RPMI7951 (cell line): ENCODE measurements around the gene SMG6. TPM values are rescaled to one million over a fixed set of nuclear protein-coding genes. Genes with fewer than 3 reads are reported as not detected.
A peak's percentile ranks its signal among the peaks of the same experiment; 100 is the strongest.
"Not testable (repeated sequence)": the region's sequence is repeated elsewhere in the genome, so short reads cannot be mapped to it uniquely, and the experiment has no call there.

Experiments used
- DNase-seq: peaks from one replicate; pipeline ENCODE4 v3.0.0-alpha.2; 2012; ENCODE audit warnings: low read depth
- total RNA-seq: library from RNA; depleted of rRNA; stranded (reverse); fragments of >200 nt; shearing (Covaris generic); gene quantifications from 2 replicates; pipeline ENCODE4 v1.2.3, GENCODE V29; 2014

SMG6 gene
- total RNA-seq, 1 experiment from 2014 or later = 26.1 TPM

DNA sequence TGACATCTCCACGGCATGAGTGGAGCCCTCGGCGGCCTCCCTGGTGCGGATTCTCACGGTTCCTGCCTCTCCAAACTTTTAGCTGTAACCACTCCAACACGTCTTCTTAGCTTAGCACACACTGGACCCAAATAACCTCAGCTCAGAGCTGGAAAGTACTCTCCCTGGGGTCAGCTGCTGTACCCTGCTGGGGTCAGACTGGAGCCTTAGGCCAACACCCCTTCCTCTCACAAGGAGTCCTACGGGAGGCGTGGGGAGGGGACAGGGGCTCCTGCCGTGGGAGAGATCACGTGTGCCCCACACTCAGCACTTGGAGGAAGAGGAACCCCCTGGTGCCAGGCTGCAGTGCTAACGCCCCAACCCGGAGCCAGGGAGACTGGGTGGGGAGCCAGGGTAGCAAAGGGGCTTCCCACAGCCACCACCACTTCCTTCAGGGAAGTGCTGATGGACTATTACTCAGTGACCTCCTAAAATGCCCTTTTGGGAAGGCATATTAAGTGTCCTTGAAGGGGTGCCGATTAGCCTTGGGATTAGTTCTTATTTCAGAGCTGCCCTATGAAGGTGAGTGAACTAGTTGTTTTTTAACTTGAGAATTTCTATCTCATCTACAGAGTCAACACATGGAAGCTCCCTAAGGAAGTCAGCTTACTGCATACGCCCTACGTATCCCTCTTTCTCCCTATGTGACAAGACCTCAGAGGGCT lies 124.6 kb downstream of the SMG6 start:
- no peak for DNase-seq

DNA sequence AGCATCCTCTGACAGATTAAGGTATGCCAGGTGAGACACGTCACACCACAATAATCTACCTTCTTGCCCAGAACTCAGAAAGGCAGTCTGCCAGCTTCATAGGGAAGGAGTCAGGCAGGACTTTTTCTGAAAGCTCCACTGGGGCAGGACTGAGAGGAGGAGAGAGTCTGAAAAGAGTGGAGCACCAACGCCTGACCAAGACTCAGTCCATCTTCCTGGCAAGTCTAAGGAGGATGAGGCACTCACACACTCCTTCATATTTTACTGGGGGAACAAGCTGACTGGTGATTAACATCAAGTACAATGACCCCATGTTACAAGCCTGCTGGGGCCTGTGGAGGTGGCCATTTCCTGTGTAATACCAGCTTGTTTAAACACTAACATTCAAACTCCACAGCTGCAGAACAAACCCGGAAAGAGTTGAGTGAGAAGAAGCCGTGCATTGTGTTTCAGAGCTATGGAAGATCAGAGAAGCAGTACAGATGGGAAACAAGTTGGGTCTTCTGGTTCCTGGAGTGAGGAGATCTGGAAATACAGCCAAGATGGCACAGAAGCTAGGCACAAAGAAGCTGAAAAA lies 126.3 kb downstream of the SMG6 start:
- DNase-seq = peak; percentile 31

DNA sequence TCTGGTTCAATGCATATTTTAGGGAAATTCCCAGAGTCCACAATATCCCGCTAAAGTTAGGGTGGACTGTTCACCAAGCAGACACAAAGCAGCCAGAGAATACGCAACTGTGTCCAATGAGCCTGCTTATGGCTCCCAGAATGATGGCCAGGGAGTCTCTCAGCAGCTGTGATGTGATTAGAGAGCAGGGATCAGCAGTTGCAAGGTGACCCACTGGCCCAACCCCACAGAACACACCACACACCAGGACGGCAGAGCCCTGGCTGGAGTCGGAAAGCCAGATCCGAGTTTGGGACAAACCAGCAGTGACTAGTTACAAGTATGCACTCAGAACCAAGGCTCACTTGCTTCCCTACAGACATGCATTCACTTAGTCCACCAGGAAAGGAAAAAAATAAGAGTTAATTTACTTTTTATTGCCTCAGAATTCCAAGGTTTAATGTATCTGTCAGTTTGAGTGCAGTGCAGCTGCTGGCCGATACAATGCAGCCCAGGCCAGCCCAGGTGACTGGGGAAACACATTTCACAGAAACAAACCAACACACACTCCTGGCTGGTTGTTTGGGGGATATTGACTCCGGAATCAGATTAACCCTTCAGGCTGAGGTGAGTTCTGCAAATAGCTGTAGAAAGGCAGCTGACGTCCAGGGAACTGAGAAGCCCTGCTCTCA lies 127.0 kb downstream of the SMG6 start:
- no peak for DNase-seq

DNA sequence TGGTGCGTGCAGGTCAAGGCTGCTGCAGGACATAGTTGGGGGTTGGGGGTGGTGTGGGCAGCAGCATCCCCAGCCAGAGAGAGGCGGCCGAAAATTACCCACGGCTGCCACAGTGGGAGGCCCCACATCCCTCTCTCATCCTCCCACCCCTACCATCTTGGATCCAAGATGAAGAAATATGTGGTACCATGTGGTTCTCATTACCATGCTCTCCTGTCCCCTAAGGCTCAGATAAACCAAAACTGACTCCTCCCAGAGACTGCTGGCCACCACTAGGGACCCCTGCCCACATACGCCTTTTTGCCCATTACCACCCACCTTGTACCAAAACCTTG lies 128.3 kb downstream of the SMG6 start:
- no peak for DNase-seq

DNA sequence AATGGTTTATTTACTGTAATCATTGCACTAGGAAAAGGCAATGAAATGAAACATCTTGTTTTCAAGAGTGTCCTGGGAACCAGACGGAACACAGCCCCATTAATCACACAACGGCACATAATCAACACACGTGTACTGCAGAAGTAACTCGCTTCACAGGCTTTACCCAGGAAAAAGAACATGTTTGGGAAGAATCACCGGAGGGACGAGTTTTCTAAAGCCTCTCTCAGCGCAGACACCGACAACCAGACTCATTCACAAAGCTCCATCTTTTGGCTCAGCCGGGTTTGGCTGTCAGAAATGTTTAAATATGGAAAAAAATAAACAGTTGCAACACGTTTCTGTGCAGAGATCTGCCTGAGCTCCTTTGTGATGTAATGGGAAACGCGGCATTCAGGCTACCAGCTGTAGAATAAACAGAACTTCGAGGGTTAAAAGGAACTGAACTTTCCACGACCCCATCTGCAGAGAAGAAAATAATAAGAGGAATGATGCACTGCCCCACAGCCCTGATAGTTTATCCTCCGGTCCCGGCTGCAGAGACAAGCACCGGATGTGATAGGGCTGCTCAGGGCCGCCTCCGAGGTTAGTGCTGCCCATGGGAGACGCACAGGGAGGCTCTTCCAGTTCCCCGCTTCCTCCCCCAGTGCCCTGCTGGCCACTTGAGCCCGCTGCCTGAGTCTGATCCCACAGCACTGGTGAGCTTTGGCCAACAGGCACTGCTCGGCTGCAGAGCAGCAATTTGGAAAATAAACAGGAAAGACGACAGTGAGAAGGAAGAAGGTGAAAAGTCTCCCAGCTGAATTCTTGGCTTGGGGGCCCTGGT lies 128.9 kb downstream of the SMG6 start:
- peak; percentile 95 for DNase-seq

DNA sequence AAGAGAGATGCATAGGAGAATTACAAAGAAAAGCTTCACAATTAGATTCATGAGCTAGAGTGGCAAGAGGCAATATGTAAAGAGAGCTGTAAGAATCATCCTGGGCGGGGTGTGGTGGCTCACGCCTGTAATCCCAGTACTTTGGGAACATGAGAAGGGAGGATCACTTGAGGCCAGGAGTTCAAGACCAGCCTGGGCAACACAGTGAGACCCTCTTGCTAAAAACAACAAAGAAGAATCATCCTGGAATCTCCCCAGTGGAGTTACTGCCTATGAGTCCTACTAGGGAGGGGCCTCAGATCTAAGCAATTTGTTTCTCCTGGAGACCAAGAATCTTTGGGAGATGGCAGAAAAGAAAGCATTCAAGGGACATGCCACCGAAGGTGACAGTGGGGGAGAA lies 129.6 kb downstream of the SMG6 start:
- DNase-seq = no peak

DNA sequence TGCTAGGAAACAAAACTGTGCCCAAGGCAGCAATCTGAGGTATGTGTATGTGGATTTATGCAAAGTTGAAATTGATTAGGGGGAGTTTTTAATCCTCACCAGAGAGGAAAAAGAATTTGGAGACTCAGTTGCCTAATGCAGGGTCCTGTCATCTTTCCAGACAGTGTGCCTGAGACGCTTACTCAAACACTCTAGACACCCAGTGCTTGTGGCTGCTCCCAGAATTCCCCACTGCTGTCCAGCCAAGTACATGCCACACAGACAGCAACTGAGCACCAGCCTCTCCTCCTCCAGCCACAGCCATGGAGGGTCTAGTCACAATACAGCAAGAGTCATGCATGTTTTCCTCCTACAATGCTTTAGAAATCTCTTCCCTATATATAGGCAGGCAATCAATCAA lies 130.6 kb downstream of the SMG6 start:
- DNase-seq = no peak

DNA sequence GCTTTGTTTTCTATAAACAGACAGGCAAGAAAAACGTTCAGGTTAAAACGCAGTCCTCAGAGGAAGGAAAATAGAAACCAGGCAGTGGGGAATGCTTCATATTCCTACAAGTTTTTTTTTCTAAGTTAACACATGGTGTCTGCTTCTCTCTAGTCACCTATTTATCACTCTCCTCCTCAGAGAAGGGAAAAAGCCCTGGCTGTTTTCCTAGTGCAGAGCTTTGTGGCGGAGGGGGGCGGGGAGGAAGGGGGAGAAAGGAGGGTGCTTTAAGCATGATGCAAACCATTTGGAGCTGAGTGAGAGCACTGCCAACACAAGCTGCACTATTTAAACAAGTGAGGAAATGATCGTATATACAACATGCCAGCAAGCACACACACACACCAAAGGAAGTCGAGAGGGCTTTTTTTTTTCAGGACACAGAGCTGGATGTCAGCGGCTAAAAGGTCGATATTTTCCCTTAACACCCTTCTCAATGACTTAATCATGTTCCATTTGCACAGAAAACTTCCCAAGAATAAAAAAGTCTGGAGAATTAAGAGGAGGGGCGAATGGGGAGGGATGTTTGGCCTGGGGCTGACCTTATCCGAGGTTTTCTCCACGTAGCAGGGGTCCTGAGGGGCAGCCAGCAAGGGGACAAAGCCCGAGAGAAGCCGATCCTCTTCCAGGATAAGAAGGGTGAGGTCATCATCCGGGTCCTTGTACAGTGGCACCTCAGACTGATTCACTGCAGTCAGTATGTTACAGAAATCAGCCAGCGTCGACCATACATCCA lies 131.3 kb downstream of the SMG6 start:
- peak; percentile 93 for DNase-seq

DNA sequence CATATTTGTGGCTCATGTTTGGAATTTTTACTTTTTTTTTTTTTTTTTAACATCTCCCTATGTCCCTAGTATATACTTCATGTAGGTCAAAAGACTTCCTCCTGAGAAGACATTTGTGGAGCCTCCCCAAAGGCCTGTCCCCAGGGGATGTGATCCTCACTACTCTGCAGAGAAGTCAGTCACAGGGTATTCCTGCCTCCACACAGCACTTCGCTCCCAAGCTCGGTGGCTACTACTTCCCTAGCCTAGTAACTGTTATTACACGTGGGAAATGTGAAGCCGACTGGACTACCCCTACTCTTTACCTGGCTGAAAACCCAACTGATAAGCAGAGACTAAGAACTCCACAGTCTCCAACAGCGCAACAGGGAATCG lies 131.9 kb downstream of the SMG6 start:
- no peak for DNase-seq

DNA sequence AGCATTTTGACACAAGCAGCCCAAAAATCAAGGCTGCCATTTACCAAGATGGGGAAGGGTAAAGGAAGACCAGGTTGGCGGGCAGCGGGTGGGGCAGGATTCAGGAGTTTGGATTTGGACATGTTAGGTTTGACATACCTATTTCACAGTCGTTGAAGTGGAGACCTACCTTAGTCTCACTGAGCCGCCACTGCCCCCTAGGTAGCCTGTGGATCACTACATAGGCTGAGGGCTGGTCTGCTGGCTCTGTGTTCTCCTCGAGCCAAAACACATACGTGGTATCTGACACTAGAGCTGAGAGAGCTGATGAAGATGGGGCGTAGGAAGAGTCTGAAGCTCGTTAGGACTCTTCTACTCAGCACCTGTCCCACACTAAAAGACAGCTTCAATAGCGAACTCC lies 133.6 kb downstream of the SMG6 start:
- DNase-seq = no peak

DNA sequence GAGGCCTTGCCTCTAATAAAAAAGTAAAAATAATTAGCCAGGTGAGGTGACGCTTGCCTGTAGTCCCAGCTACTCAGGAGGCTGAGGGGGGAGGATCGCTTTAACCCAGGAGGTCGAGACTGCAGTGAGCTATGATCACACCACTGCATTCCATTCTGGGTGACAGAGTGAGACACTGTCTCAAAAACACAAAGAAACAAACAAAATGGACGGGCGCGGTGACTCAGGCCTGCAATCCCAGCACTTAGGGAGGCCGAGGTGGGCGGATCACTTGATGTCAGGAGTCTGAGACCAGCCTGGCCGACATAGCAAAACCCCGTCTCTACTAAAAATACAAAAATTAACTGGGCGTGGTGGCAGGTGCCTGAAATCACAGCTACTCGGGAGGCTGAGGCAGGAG lies 137.9 kb downstream of the SMG6 start:
- not testable (repeated sequence) for DNase-seq

DNA sequence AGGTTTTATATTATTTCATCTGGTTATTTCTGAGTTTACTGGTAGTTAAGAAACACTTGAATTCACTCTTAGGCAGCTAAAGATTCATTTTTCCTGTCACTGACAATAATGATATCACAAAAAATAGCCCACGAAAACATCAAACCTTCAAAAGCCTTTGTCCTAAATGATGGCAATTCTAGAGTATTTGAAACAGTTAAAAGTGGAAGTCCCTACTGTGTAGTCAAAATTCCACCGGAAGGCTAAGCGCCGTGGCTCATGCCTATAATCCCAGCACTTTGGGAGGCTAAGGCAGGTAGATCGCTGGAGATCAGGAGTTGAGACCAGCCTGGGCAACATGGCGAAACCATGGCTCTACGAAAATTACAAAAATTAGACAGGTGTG lies 145.2 kb downstream of the SMG6 start:
- no peak for DNase-seq

DNA sequence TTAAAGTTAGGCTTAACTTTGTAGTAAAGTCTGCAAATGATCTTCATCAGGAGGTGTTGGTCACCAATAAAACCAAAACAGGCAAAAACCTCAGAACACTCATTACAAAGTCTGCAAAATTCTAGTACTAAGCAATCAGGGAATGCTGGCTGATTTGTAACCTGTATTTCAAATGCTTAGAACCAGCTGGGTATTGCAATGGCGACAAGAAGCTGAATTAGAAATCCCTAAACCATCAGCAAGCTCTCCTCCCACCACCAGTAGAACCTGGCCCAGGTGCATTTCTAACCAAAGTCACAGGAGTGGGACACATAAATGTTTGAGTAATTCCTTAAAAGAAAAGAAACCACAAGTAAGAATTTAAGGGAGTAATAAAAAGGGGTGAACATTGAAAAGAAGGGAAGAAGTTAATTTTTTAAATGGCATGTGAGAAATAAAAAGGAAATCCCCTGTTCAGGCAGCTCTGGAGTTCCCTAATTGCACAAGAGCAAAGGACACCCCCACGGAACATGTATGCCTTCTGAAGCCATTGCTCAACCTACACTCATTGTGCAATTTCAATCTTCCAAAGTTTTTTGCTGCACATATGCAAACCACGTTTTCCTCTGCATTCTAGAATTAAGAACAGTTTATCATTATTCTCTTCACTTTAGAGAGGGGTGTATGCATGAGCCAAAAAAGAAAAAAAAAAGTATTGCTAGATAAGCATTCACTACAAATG lies 145.8 kb downstream of the SMG6 start:
- DNase-seq = peak; percentile 72

DNA sequence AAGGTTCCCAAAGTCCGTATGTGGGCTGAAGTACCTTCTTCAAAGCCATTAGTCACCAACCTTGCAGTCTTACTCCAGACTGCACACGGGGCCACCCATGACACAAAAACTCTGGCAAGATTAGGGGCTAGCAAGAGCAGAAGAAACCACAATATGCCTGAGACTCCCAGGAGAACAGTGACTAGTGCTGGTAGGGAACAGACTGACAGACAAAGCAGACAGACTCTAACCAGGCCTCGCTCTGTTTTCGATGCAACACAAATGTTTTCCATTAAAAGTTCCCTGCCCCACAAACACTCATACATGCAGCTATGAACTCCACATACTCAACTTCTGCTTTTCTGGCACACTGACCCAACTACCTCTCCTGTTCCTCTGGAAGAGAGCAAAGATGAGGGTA lies 146.5 kb downstream of the SMG6 start:
- DNase-seq = peak; percentile 68

DNA sequence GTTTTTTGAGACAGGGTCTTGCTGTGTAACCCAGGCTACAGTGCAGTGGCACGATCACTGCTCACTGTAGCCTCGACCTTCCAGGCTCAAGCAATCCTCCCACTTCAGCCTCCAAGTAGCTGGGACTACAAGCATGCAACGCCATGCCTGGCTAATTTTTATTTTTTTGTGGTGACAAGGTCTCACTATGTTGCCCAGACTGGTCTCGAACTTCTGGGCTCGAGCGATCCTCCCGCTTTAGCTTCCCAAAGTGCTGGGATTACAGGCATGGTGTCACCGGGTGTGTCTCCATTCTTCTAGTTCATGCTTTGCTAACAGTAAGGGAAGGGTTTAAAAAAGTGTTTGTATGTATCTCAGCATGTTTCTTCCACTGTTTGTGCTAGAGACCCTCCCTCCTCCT lies 146.9 kb downstream of the SMG6 start:
- DNase-seq = no peak

DNA sequence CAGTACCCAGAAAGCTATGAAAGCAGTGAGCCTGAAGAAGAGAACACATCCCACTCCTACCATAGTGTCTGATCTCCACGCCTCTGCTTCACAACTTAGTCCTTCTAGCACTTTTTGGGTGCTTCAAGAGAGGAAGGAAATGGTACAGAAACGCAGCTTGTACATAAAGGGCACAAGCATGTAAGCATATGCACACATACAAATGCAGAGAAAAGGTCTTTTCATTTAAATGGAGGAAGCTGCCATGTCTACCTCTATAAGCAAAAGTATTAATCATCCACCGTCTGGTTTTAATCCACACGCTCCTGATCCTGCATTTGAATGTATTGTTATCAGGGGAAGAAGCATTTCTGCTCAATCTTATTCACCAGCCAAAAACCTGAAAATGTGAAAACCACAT lies 148.0 kb downstream of the SMG6 start:
- no peak for DNase-seq

DNA sequence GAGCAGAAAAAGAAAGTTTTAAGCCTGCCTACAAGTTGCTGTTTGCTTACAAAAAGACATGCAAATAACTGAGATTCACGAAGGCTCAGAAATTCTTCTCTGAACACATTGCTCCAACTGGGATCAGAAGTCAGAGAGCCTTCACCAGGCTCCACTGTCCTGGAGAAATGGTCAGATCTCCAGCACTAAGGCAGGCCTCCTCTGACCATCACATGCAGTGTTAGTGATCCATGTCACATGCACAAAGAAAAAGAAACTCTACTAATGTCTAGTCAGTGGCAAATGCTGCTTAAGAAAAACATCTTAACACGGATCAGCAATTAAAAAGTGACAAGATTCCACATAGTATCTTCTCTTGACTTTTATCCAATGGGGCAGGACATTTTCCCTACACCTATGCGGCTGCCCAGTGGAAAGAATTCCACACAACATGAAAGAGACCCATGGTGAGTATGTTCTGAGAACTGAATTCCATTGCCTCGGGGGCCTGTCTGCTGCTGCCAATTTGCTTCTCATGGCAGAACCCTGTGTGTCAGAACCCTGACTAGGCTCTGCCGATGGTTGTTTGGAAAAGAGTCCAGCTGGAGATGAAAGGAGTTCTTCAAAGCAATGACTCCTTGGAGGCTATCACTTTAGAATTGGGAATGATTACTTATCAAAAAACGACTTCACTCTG lies 152.1 kb downstream of the SMG6 start:
- peak; percentile 77 for DNase-seq

DNA sequence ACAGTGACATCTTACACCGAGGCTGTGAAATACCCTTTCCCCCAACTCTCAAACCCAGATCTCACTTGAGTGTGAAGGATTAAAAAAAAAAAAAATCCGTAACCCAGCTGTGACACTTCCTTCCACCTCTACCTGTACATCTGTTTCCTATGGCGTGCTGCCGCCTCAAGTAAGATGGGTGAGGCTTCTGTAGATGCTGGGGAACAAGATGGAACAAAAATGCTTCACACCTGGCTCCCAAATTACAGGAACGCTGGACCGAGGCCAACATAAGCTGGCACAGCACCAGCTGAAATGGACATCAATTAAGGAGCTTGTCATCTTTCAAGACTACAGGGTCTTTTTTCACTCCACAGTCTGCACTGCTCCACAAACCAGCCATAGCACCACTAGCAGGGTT lies 152.8 kb downstream of the SMG6 start:
- no peak for DNase-seq

DNA sequence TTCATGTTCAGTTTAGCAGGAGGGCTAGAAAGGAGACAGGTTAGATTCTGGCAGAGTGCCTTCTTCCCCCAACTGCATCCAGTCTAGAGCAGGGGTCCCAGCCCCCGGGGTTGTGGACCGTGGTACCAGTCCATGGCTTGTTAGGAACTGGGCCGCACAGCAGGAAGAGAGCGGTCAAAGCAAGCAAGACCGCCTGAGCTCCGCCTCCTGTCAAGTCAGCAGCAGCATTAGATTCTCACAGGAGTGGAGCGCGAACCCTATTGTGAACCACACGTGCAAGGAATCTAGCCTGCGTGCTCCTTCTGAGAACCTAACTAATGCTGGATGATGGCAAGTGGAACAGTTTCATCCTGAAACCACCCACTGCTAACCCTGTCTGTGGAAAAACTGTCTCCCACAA lies 153.7 kb downstream of the SMG6 start:
- no peak for DNase-seq

DNA sequence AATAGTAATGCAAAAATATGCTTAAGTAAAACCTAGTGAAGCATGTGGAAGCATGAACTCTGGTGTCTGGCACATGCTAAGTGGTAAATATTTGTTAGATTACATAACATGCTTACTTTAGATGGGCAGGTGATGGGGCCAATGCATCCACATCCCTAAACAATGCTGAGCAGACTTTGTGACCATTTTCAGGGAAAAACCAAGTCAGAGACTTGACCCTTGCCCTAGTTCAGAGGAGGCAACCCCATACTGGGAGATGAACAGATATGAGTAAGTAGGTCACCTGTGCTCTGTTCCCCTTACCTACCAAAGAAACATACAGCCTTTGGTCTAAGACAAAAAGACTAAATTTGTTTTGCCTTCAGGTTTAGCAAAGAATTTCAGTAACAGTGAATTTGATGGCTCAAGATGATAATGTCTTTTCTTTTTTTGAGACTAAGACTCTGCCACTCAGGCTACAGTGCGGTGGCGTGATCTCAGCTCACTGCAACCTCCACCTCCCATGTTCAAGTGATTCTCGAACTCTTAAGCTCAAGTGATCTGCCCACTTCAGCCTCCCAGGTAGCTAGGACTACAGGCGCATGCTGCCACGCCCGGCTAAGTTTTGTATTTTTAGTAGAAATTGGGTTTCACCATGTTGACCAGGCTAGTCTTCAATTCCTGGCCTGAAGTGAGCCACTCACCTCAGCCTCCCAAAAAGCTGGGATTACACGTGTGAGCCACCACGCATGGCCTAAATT lies 157.3 kb downstream of the SMG6 start:
- DNase-seq = no peak
